ENCODE results near the gene C9orf152.

GRCh38 chr9:110186254-110186653 lies 21.7 kb downstream of the C9orf152 start:
- no peak for TF ChIP-seq TAF1 (IDR thresholded peaks at IDR 0.05; ENCODE audit: borderline replicate concordance, low read depth, low read length)
- no peak for TF ChIP-seq POLR2AphosphoS5 (IDR thresholded peaks at IDR 0.05; ENCODE audit: low read depth, low read length)
